D721Med (cell line): Measurements from ENCODE around the gene MUC6.

Experiments used
- DNase-seq: peaks from one replicate; pipeline ENCODE4 v3.0.0; 2011; ENCODE audit warnings: low spot score; ENCODE audit not compliant: insufficient read length
- FAIRE-seq: peaks from 2 replicates; lab custom pipeline; 2011; peaks lifted over from hg19 to GRCh38; lab: Jason Lieb, UNC
- CTCF ChIP-seq: IDR thresholded peaks from 2 replicates; pipeline ENCODE4 v1.5.1; 2012; ENCODE audit warnings: mild to moderate bottlenecking, control low read depth; ENCODE audit not compliant: insufficient read depth; ENCODE audit errors: missing control alignments

Gene MUC6

GRCh38 chr11:1054143-1055108, 17.9 kb upstream of the MUC6 start:
- DNase-seq (no peak), FAIRE-seq (no peak)
- TF ChIP-seq CTCF = no peak

- no peak for TF ChIP-seq CTCF
- DNase-seq (no peak), FAIRE-seq (no peak)
Observed at GRCh38 chr11:1053121-1053901, 16.8 kb upstream of the MUC6 start.

- TF ChIP-seq CTCF = no peak
- no peak for DNase-seq
- no peak for FAIRE-seq
Observed at GRCh38 chr11:1052133-1053011, 15.9 kb upstream of the MUC6 start.

GRCh38 chr11:1051356-1052132, 15.0 kb upstream of the MUC6 start:
- DNase-seq (no peak), FAIRE-seq (no peak)
- TF ChIP-seq CTCF = no peak

- FAIRE-seq (no peak), DNase-seq (peak; percentile 70)
- TF ChIP-seq CTCF = peak; percentile 89
Observed at GRCh38 chr11:1050581-1051355, 14.2 kb upstream of the MUC6 start.
